SU-DHL-6 (cell line): Measurements from ENCODE around the gene HOXD9.

Experiments used
- H2AFZ ChIP-seq: fragments of 200-600 bp; sonication (generic); 2 replicates; pipeline ENCODE4 v1.6.1; 2014; ENCODE audit warnings: low read depth, mild to moderate bottlenecking, moderate library complexity, mixed read lengths, antibody characterized with exemption, low read length; ENCODE audit not compliant: severe bottlenecking
- H3F3A ChIP-seq: fragments of 200-600 bp; shearing (Covaris generic); 2 replicates; pipeline ENCODE4 v1.6.0; 2016; ENCODE audit warnings: antibody characterized with exemption, mild to moderate bottlenecking; ENCODE audit not compliant: insufficient read depth
- H3K27ac ChIP-seq: fragments of 200-600 bp; sonication (generic); 2 replicates; pipeline ENCODE4 v1.5.1; 2016; ENCODE audit warnings: low read depth, mild to moderate bottlenecking, low read length, moderate library complexity, mixed read lengths
- H3K27me3 ChIP-seq: fragments of 200-600 bp; sonication (generic), shearing (Covaris generic); 2 replicates; pipeline ENCODE4 v1.6.0; 2014; ENCODE audit warnings: mild to moderate bottlenecking, low read length
- H3K36me3 ChIP-seq: fragments of 200-600 bp; sonication (generic); 2 replicates; pipeline ENCODE4 v1.6.1; 2014; ENCODE audit warnings: mild to moderate bottlenecking, low read length, mixed read lengths
- H3K4me2 ChIP-seq: fragments of 300-600, 200-600 bp; shearing (Covaris generic), sonication (generic); 2 replicates; pipeline ENCODE4 v1.6.0; 2014; ENCODE audit warnings: low read length, low read depth, mild to moderate bottlenecking; ENCODE audit not compliant: poor library complexity, severe bottlenecking
- H3K4me3 ChIP-seq: fragments of 200-600 bp; sonication (generic); 2 replicates; pipeline ENCODE4 v1.5.1; 2014; ENCODE audit warnings: antibody characterized with exemption, low read length, mild to moderate bottlenecking, mixed read lengths; ENCODE audit not compliant: insufficient read depth, poor library complexity, severe bottlenecking
- H3K79me2 ChIP-seq: fragments of 200-600 bp; sonication (generic); 2 replicates; pipeline ENCODE4 v1.6.1; 2014; ENCODE audit warnings: mild to moderate bottlenecking, low read length, moderate library complexity; ENCODE audit not compliant: insufficient read depth
- H3K9ac ChIP-seq: fragments of 200-600 bp; sonication (generic); 2 replicates; pipeline ENCODE4 v1.7.0; 2014; ENCODE audit warnings: mild to moderate bottlenecking, low read length
- H3K9me2 ChIP-seq: fragments of 200-600 bp; sonication (generic); replicated peaks from 2 replicates; pipeline ENCODE4 v1.6.1; 2014; ENCODE audit warnings: low read length; ENCODE audit not compliant: insufficient read depth
- H3K9me3 ChIP-seq: fragments of 200-600 bp; sonication (generic); 2 replicates; pipeline ENCODE4 v1.6.1; 2014; ENCODE audit warnings: low read length, mixed read lengths; ENCODE audit not compliant: insufficient read depth
- H4K20me1 ChIP-seq: fragments of 200-600 bp; sonication (generic); 2 replicates; pipeline ENCODE4 v1.6.1; 2014; ENCODE audit warnings: low read depth, mild to moderate bottlenecking, antibody characterized with exemption, low read length, moderate library complexity, mixed read lengths
- EZH2phosphoT487 ChIP-seq: fragments of 200-600 bp; sonication (generic), shearing (Covaris generic); conservative IDR thresholded peaks from 2 replicates; pipeline ENCODE4 v1.6.1; 2018; ENCODE audit warnings: mild to moderate bottlenecking, antibody characterized with exemption, low read length, moderate library complexity, mixed read lengths
- TF ChIP-seq, protein P1 (sequence below): fragments of 200-600 bp; sonication (generic); IDR thresholded peaks from one replicate; pipeline ENCODE4 v1.5.1; 2017; ENCODE audit warnings: antibody characterized with exemption, mild to moderate bottlenecking, low read length, moderate library complexity; ENCODE audit not compliant: insufficient read depth, poor library complexity, severe bottlenecking

The HOXD9 gene

DNA sequence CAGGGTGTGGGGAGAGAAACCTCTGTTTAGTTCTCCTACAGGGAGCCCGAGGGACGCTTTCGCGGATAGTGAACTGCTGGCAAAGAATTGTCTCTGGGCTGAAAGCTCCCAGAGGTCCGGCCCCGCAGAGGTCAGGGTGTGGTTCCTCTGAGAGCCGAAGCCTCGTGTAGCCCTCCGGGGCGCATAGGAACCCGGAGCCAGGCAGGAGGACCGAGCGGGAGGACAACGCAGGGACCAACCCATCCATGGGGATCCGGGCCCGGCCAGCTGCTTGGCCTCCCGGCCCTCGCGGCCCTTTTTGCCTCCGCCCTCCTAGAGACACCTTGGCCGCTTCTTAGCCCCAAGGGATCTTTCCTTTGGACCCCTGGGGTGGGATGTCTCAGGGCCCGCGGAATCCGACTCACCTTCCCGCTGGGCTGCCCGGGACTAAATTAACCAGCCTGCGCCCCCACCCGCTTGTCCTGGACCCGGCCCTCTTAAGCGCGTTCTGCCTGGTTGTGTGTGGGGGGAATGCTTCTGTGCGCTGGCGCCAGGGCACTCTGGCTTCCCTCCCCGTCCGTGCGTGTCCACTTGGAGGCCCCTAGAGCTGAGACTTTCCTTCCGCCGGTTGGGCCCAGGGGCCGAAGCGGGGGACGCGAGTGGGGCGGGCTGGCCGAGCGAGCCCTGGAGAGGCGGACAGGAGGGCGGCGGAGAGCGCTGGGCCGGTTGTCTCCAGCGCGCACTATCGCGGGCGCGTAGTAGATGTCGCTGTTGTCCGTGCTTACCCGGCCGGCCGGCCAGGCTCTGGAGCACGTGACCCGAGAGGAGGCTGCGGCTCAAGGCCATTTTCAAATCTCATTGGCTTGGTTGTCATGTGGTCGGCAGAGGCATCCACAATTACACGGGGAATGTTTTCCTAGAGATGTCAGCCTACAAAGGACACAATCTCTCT is 6.4 kb upstream of the HOXD9 start, which contains the start of gene HOXD10:
Gene HOXD10, plus strand, starts transcription at position 896 of the 931 bp plus-strand sequence. CDS start 56 bp downstream, outside the sequence.
- H3K4me3 ChIP-seq: no peak within 1 kb of the TSS
- no peak within 1 kb of the TSS for H3K4me2 ChIP-seq
- H3K27ac ChIP-seq: no peak within 1 kb of the TSS

DNA sequence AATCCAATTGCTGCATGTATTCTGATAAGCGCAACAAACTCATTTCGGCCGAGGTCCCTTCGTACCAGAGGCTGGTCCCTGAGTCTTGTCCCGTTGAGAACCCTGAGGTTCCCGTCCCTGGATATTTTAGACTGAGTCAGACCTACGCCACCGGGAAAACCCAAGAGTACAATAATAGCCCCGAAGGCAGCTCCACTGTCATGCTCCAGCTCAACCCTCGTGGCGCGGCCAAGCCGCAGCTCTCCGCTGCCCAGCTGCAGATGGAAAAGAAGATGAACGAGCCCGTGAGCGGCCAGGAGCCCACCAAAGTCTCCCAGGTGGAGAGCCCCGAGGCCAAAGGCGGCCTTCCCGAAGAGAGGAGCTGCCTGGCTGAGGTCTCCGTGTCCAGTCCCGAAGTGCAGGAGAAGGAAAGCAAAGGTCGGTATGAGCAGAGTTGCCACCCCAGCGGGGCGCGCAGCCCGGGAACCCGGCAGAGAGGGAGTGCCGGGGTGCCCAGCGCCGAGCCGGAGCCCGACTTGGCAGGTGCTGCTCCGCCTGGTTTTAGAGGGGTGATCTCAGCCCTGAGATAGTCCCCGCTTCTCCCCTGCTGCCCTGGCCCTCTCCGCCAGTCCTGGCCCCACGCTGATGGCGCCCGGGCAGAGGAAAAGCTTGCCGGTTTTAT is 5.2 kb upstream of the HOXD9 start:
- Histone ChIP-seq H3K36me3 (no peaks in the 10 kb centered on the region), H3F3A (no peaks in the 10 kb centered on the region), H3K9ac (no peak overlapping the region), H3K4me3 (no peak overlapping the region), H3K4me2 (no peak overlapping the region), H3K9me3 (no peaks in the 10 kb centered on the region), H3K27me3 (no peaks in the 10 kb centered on the region), H2AFZ (no peak overlapping the region), H3K9me2 (no peaks in the 10 kb centered on the region), H3K27ac (no peak overlapping the region), H3K79me2 (no peaks in the 10 kb centered on the region), H4K20me1 (no peaks in the 10 kb centered on the region)
- no peak for TF ChIP-seq EZH2phosphoT487
- TF ChIP-seq, protein P1, sequence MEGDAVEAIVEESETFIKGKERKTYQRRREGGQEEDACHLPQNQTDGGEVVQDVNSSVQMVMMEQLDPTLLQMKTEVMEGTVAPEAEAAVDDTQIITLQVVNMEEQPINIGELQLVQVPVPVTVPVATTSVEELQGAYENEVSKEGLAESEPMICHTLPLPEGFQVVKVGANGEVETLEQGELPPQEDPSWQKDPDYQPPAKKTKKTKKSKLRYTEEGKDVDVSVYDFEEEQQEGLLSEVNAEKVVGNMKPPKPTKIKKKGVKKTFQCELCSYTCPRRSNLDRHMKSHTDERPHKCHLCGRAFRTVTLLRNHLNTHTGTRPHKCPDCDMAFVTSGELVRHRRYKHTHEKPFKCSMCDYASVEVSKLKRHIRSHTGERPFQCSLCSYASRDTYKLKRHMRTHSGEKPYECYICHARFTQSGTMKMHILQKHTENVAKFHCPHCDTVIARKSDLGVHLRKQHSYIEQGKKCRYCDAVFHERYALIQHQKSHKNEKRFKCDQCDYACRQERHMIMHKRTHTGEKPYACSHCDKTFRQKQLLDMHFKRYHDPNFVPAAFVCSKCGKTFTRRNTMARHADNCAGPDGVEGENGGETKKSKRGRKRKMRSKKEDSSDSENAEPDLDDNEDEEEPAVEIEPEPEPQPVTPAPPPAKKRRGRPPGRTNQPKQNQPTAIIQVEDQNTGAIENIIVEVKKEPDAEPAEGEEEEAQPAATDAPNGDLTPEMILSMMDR: no peak

More for the DNA sequence above, 6.4 kb upstream of the HOXD9 start, which contains the start of gene HOXD10:
- Histone ChIP-seq H3K9ac (no peak within 1 kb of the TSS), H3K9me2 (no peaks in the 10 kb centered on the region), H4K20me1 (no peaks in the 10 kb centered on the region), H2AFZ (no peak within 1 kb of the TSS), H3K9me3 (no peaks in the 10 kb centered on the region), H3K79me2 (no peaks in the 10 kb centered on the region), H3K27me3 (no peaks in the 10 kb centered on the region), H3K36me3 (no peaks in the 10 kb centered on the region), H3F3A (no peaks in the 10 kb centered on the region)
- TF ChIP-seq, protein P1: no peak
- no peak for TF ChIP-seq EZH2phosphoT487

GRCh38 chr2:176117823-176118371 is 4.6 kb upstream of the HOXD9 start:
- Histone ChIP-seq H3K4me2 (no peak overlapping the region), H4K20me1 (no peaks in the 10 kb centered on the region), H3K9ac (no peak overlapping the region), H3K36me3 (no peaks in the 10 kb centered on the region), H3F3A (no peaks in the 10 kb centered on the region), H2AFZ (no peak overlapping the region), H3K27ac (no peak overlapping the region), H3K9me3 (no peaks in the 10 kb centered on the region), H3K9me2 (no peaks in the 10 kb centered on the region), H3K27me3 (no peaks in the 10 kb centered on the region), H3K79me2 (no peaks in the 10 kb centered on the region), H3K4me3 (no peak overlapping the region)
- TF ChIP-seq, protein P1: no peak
- TF ChIP-seq EZH2phosphoT487: no peak
